SU-DHL-6 (cell line): ENCODE data around the gene SIRT5.

Experiments
- EZH2phosphoT487 ChIP-seq: fragments of 200-600 bp; sonication (generic), shearing (Covaris generic); conservative IDR thresholded peaks from 2 replicates; pipeline ENCODE4 v1.6.1; 2018; ENCODE audit warnings: mild to moderate bottlenecking, antibody characterized with exemption, low read length, moderate library complexity, mixed read lengths
- TF ChIP-seq, protein P1 (sequence below): fragments of 200-600 bp; sonication (generic); IDR thresholded peaks from one replicate; pipeline ENCODE4 v1.5.1; 2017; ENCODE audit warnings: antibody characterized with exemption, mild to moderate bottlenecking, low read length, moderate library complexity; ENCODE audit not compliant: insufficient read depth, poor library complexity, severe bottlenecking

DNA sequence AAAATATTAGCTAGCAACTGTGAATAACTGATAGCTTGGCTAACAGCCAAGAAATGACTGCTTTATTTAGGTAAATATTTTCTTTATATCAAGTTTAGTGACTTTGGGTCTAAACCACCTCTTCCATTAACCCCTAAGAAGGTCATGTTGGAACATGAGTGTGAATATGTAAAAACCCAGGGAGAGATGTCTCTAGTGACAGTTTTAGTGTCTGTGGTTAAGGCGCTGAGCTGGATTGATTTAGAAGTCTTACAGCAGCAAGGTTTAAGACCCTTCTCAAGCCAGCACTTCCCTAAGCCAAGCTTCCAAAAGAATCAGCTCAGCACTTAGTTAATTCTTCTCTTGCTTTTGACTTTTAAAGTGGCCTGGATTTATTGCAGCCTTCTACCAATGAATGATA, 11.4 kb upstream of the SIRT5 start:
- TF ChIP-seq, protein P1, sequence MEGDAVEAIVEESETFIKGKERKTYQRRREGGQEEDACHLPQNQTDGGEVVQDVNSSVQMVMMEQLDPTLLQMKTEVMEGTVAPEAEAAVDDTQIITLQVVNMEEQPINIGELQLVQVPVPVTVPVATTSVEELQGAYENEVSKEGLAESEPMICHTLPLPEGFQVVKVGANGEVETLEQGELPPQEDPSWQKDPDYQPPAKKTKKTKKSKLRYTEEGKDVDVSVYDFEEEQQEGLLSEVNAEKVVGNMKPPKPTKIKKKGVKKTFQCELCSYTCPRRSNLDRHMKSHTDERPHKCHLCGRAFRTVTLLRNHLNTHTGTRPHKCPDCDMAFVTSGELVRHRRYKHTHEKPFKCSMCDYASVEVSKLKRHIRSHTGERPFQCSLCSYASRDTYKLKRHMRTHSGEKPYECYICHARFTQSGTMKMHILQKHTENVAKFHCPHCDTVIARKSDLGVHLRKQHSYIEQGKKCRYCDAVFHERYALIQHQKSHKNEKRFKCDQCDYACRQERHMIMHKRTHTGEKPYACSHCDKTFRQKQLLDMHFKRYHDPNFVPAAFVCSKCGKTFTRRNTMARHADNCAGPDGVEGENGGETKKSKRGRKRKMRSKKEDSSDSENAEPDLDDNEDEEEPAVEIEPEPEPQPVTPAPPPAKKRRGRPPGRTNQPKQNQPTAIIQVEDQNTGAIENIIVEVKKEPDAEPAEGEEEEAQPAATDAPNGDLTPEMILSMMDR, result no peak
- TF ChIP-seq EZH2phosphoT487, result no peak
